HFFc6 (cell line): Measurements from ENCODE around the gene CTCFL. TPM values are rescaled to one million over a fixed set of nuclear protein-coding genes. Genes with fewer than 3 reads are reported as not detected.

Source experiments
- DNase-seq: peaks from one replicate; pipeline ENCODE4 v3.0.0-alpha.2; 2018
- H3K27ac Mint-ChIP-seq: 2 replicates; pipeline ENCODE4 v1.8.0; 2020; ENCODE audit warnings: mild to moderate bottlenecking, mixed read lengths
- H3K27me3 Mint-ChIP-seq: 2 replicates; pipeline ENCODE4 v1.8.0; 2021; ENCODE audit warnings: mild to moderate bottlenecking, moderate library complexity, mixed read lengths; ENCODE audit not compliant: insufficient read depth
- H3K36me3 Mint-ChIP-seq: 2 replicates; pipeline ENCODE4 v1.8.0; 2021; ENCODE audit warnings: low read depth, mixed read lengths
- H3K4me1 Mint-ChIP-seq: 2 replicates; pipeline ENCODE4 v1.8.0; 2020; ENCODE audit warnings: low read depth, mixed read lengths
- H3K4me3 Mint-ChIP-seq: 2 replicates; pipeline ENCODE4 v1.8.0; 2020; ENCODE audit warnings: mild to moderate bottlenecking, moderate library complexity, mixed read lengths
- H3K9me3 Mint-ChIP-seq: 2 replicates; pipeline ENCODE4 v1.8.0; 2020; ENCODE audit warnings: mild to moderate bottlenecking, mixed read lengths
- total RNA-seq, 6 experiments: library from RNA; stranded (reverse); fragmentation: NEBNext Ultra II Directional; extraction: Animal tissue kit (Norgen Biotek cat#: 25700); gene quantifications; 2 replicates in 1 of 6; 3 replicates in 5 of 6; pipeline ENCODE4 v1.2.3, GENCODE V29; 2021
- TF ChIP-seq, protein P1 (sequence below): fragments of 200-600 bp; sonication (generic); IDR thresholded peaks from 2 replicates; pipeline ENCODE4 v1.5.0; 2021; ENCODE audit warnings: antibody characterized with exemption, mild to moderate bottlenecking

CTCFL gene
- total RNA-seq, 6 experiments from 2014 or later = not detected

DNA sequence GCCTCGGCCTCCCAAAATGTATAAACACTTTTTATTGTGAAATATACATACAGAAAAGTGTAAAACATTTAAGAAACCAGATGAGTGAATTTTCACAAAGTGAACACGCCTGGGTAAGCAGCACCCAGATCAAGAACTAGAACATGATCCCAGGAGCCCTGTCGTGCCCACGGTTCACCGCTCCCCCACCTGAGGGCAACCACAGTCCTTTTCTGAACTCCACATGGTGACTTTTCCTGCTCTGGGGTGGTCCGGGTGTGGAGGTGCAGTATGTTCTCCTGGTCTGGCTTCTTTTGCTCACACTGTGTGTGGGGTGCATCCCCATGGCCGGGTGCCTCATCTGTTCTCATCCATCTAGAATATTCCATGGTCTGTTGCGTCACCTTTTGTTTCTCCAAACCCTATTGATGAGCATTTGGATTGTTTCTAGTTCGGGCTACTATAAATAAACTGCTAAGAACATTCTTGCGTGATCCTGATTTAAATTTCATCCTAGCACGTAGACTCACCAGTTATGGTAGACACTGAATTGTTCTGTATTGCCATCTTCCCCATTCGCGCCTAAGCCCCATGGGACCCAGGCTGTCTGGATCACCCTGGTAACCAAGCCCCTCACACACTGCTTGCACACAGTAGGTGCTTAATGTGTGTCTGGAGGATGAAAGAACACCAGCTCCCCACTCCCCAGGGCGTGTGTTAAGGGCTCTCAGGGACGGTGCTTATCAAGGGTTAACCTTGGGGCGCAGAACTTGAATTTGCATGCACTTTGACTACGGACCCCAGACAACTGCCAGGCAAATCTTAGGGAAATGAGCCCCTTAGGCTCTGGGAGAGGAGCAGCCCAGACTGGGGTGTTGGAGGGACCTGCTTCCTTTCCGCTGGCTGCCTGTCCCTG is 56.2 kb downstream of the CTCFL start:
- H3K4me1 Mint-ChIP-seq = no peaks in the 10 kb centered on the region
- TF ChIP-seq, protein P1, sequence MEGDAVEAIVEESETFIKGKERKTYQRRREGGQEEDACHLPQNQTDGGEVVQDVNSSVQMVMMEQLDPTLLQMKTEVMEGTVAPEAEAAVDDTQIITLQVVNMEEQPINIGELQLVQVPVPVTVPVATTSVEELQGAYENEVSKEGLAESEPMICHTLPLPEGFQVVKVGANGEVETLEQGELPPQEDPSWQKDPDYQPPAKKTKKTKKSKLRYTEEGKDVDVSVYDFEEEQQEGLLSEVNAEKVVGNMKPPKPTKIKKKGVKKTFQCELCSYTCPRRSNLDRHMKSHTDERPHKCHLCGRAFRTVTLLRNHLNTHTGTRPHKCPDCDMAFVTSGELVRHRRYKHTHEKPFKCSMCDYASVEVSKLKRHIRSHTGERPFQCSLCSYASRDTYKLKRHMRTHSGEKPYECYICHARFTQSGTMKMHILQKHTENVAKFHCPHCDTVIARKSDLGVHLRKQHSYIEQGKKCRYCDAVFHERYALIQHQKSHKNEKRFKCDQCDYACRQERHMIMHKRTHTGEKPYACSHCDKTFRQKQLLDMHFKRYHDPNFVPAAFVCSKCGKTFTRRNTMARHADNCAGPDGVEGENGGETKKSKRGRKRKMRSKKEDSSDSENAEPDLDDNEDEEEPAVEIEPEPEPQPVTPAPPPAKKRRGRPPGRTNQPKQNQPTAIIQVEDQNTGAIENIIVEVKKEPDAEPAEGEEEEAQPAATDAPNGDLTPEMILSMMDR = no peak
- H3K36me3 Mint-ChIP-seq = no peaks in the 10 kb centered on the region
- H3K4me3 Mint-ChIP-seq = no peak overlapping the region
- peaks cover 48% of the 10 kb centered on the region for H3K27me3 Mint-ChIP-seq
- no peak for DNase-seq
- H3K9me3 Mint-ChIP-seq = no peaks in the 10 kb centered on the region
- H3K27ac Mint-ChIP-seq = no peak overlapping the region

DNA sequence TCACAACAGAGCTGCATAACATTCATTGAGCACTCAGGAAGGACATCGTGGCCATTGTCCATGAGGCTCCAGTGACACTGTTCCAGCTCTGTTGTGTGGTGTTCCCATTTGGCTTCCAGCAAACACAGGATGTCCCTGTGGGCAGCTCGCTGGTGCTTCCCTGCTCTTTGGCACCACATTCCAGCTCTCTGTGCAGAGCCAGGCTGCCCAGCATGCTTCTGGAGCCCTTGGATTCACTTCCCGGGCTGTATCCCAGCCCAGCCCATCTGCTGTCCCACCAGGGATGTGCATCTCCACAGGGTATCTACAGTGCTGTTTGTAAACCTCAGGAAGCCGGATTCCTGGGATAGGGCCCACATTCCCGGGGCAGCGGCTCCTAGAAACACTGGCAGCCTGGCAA is 57.2 kb downstream of the CTCFL start:
- H3K27ac Mint-ChIP-seq = no peak overlapping the region
- TF ChIP-seq, protein P1 = no peak
- no peaks in the 10 kb centered on the region for H3K36me3 Mint-ChIP-seq
- H3K4me3 Mint-ChIP-seq = no peak overlapping the region
- H3K4me1 Mint-ChIP-seq = no peaks in the 10 kb centered on the region
- no peak for DNase-seq
- H3K9me3 Mint-ChIP-seq = no peaks in the 10 kb centered on the region
- peaks cover 51% of the 10 kb centered on the region for H3K27me3 Mint-ChIP-seq

DNA sequence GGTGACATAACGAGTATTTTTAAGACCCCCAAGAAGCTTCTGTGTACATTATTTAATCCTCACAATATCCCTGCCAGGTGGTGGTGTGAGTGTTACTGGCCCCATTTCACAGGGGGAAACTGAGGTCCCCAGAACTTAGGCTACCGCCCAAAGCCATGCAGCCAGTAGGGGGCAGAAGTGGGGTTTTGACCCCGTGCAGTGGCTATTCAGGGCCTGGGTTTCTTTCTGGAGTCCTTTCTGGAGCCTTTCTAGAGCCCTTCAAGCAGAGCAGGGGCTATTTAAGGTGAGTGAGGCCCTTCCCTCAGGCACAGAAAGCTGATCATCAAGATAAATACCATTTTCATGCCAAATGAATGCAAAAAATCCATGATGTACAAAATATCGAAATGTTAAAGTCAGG is 59.0 kb downstream of the CTCFL start:
- H3K36me3 Mint-ChIP-seq = no peaks in the 10 kb centered on the region
- DNase-seq = no peak
- no peaks in the 10 kb centered on the region for H3K9me3 Mint-ChIP-seq
- H3K27ac Mint-ChIP-seq = no peak overlapping the region
- H3K4me1 Mint-ChIP-seq = no peaks in the 10 kb centered on the region
- H3K4me3 Mint-ChIP-seq = no peak overlapping the region
- TF ChIP-seq, protein P1 = peak; percentile 34
- peaks cover 52% of the 10 kb centered on the region for H3K27me3 Mint-ChIP-seq

DNA sequence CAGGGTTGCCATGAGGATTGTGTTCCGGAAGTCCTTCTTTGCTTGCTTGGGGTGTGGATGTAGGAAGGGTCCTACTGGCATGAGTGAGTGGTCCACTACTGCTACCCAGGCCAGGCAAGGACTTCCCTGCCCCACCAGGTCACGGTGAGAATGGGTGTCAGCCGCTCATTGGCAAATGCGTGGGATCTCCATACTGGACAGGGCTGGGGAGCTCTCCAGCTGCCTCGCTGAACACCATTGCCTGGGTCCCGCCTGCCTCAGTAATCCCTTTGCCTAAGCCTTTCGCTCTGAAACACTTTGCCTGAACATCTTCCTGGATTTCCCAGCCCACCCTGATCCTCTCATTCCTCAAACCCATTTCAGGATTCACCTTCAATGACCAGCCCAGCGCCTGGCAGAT is 59.5 kb downstream of the CTCFL start:
- Mint-ChIP-seq H3K4me3 (no peak overlapping the region), H3K36me3 (no peaks in the 10 kb centered on the region), H3K27me3 (peaks cover 52% of the 10 kb centered on the region), H3K4me1 (no peaks in the 10 kb centered on the region), H3K27ac (no peak overlapping the region), H3K9me3 (no peaks in the 10 kb centered on the region)
- TF ChIP-seq, protein P1 = no peak
- no peak for DNase-seq

DNA sequence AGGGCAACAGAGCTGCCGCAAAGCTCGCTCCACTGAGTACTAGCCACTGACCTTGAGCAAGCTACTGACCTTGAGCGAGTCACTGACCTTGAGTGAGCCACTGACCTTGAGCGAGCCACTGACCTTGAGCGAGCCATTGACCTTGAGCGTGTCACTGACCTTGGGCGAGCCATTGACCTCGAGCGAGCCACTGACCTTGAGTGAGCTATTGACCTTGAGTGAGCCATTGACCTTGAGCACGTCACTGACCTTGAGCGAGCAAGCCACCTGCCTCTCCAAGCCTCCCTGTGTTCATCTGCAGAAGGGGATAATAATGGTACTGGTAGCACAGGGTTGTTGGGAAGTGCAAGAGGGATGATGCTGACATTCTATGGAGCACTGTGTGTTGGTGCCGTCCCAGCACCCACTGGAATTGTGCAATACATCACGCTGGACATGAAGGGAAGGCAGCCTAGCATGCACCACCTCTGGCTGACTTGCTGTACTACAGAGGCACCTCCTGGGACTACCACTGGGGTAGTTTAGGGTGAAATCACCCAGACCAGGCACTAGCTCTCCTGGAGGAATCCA is 60.2 kb downstream of the CTCFL start:
- H3K4me3 Mint-ChIP-seq = no peak overlapping the region
- H3K9me3 Mint-ChIP-seq = no peaks in the 10 kb centered on the region
- TF ChIP-seq, protein P1 = peak; percentile 39
- no peaks in the 10 kb centered on the region for H3K36me3 Mint-ChIP-seq
- H3K4me1 Mint-ChIP-seq = no peaks in the 10 kb centered on the region
- no peak overlapping the region for H3K27ac Mint-ChIP-seq
- H3K27me3 Mint-ChIP-seq = peaks cover 51% of the 10 kb centered on the region
- peak; percentile 31 for DNase-seq
